Osteoblast (primary cell): ENCODE measurements around the gene ACAD8. TPM values are rescaled to one million over a fixed set of nuclear protein-coding genes. Genes with fewer than 3 reads are reported as not detected.

Experiments used
- DNase-seq: peaks from one replicate; pipeline ENCODE4 v3.0.0; 2011; ENCODE audit warnings: low spot score, mixed read lengths; ENCODE audit not compliant: insufficient read length; ENCODE audit errors: missing footprints
- H2AFZ ChIP-seq: 2 replicates; pipeline ENCODE4 v1.6.0; 2011; ENCODE audit warnings: mild to moderate bottlenecking, low read length
- H3K27ac ChIP-seq: 2 replicates; pipeline ENCODE4 v1.5.1; 2011; ENCODE audit warnings: mild to moderate bottlenecking, low read depth, low read length, moderate library complexity
- H3K27me3 ChIP-seq: 2 replicates; pipeline ENCODE4 v1.6.0; 2012; ENCODE audit warnings: mild to moderate bottlenecking, control low read depth, inconsistent platforms, low read length, moderate library complexity; ENCODE audit not compliant: insufficient read depth
- H3K36me3 ChIP-seq: 2 replicates; pipeline ENCODE4 v1.5.1; 2011; ENCODE audit warnings: mild to moderate bottlenecking, low read length, control low read depth, moderate library complexity; ENCODE audit not compliant: insufficient read depth
- H3K4me1 ChIP-seq: 2 replicates; pipeline ENCODE4 v1.5.1; 2011; ENCODE audit warnings: mild to moderate bottlenecking, low read length, control low read depth, moderate library complexity; ENCODE audit not compliant: insufficient read depth
- H3K4me2 ChIP-seq: 2 replicates; pipeline ENCODE4 v1.6.0; 2011; ENCODE audit warnings: mild to moderate bottlenecking, low read length; ENCODE audit not compliant: insufficient read depth
- H3K4me3 ChIP-seq: fragments of 200-600 bp; sonication (generic); 3 replicates; pipeline ENCODE4 v1.5.1; 2012; ENCODE audit warnings: mild to moderate bottlenecking, low read length, inconsistent platforms; ENCODE audit not compliant: insufficient read depth
- H3K79me2 ChIP-seq: 2 replicates; pipeline ENCODE4 v1.6.0; 2012; ENCODE audit warnings: mild to moderate bottlenecking, low read length, control low read depth, inconsistent platforms; ENCODE audit not compliant: insufficient read depth
- H3K9me3 ChIP-seq: 2 replicates; pipeline ENCODE4 v1.5.1; 2011; ENCODE audit warnings: low read depth, low read length, control low read depth
- H4K20me1 ChIP-seq: 2 replicates; pipeline ENCODE4 v1.6.0; 2012; ENCODE audit warnings: mild to moderate bottlenecking, low read length, control low read depth; ENCODE audit not compliant: insufficient read depth
- total RNA-seq: library from RNA; depleted of rRNA; stranded (reverse); fragments of >200 nt; gene quantifications from 2 replicates; pipeline ENCODE4 v1.2.3, GENCODE V29; 2012
- TF ChIP-seq, protein P1 (sequence below): IDR thresholded peaks from 2 replicates; pipeline ENCODE4 v1.5.1; 2011; ENCODE audit warnings: mild to moderate bottlenecking, low read depth, low read length, moderate library complexity; ENCODE audit errors: extremely low read depth

The ACAD8 gene
- total RNA-seq, 1 donor: 17.7 TPM

DNA sequence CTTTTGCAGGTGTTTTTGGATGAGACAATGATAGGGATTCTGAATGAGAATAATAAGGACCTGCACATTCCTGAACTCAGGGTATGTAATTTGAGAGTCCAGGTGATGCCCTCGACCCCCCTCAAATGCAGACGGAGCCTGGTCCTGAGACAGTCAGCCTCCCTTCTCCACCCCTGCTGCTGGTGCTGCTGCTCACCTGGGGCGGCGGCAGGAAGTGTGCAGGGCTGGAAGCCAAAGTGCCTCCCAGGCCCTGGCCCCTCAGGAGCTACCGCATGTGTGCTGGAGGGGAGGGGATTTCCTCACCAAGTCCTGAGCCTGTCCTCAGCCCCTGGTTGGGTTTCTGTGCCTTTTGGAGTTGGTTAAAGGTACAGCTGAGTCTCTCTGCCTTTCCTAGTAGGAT is 59.4 kb downstream of the ACAD8 start:
- Histone ChIP-seq H3K27me3 (no peaks in the 10 kb centered on the region), H3K36me3 (no peaks in the 10 kb centered on the region), H3K4me3 (no peak overlapping the region), H3K79me2 (no peaks in the 10 kb centered on the region), H3K4me1 (no peaks in the 10 kb centered on the region), H3K4me2 (no peak overlapping the region), H2AFZ (no peak overlapping the region), H4K20me1 (no peaks in the 10 kb centered on the region), H3K9me3 (peaks cover 3% of the 10 kb centered on the region), H3K27ac (no peak overlapping the region)
- no peak for DNase-seq
- TF ChIP-seq, protein P1, sequence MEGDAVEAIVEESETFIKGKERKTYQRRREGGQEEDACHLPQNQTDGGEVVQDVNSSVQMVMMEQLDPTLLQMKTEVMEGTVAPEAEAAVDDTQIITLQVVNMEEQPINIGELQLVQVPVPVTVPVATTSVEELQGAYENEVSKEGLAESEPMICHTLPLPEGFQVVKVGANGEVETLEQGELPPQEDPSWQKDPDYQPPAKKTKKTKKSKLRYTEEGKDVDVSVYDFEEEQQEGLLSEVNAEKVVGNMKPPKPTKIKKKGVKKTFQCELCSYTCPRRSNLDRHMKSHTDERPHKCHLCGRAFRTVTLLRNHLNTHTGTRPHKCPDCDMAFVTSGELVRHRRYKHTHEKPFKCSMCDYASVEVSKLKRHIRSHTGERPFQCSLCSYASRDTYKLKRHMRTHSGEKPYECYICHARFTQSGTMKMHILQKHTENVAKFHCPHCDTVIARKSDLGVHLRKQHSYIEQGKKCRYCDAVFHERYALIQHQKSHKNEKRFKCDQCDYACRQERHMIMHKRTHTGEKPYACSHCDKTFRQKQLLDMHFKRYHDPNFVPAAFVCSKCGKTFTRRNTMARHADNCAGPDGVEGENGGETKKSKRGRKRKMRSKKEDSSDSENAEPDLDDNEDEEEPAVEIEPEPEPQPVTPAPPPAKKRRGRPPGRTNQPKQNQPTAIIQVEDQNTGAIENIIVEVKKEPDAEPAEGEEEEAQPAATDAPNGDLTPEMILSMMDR: no peak

DNA sequence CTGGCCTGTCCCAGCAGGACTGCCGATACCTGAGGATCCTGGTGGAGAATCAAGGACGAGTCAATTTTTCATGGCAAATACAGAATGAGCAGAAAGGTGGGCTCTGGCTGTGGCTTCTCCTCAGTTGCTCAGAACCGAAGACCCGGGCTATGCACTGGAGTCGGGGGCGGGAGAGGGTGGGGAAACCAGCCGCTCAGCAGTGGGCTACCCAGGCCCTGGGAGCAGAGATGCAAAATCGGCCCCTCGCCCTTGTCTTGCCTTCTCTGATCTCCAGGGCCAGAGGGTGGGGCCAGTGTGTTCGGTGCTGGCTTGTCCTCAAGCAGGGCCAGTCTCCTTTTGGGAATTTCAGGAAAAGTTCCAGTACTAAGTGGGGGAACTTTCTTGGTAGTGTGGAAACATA is 60.0 kb downstream of the ACAD8 start:
- Histone ChIP-seq H3K79me2 (no peaks in the 10 kb centered on the region), H3K9me3 (peaks cover 3% of the 10 kb centered on the region), H3K4me1 (no peaks in the 10 kb centered on the region), H3K27me3 (no peaks in the 10 kb centered on the region), H2AFZ (no peak overlapping the region), H4K20me1 (no peaks in the 10 kb centered on the region), H3K4me2 (no peak overlapping the region), H3K36me3 (no peaks in the 10 kb centered on the region), H3K4me3 (no peak overlapping the region), H3K27ac (no peak overlapping the region)
- TF ChIP-seq, protein P1: no peak
- no peak for DNase-seq

DNA sequence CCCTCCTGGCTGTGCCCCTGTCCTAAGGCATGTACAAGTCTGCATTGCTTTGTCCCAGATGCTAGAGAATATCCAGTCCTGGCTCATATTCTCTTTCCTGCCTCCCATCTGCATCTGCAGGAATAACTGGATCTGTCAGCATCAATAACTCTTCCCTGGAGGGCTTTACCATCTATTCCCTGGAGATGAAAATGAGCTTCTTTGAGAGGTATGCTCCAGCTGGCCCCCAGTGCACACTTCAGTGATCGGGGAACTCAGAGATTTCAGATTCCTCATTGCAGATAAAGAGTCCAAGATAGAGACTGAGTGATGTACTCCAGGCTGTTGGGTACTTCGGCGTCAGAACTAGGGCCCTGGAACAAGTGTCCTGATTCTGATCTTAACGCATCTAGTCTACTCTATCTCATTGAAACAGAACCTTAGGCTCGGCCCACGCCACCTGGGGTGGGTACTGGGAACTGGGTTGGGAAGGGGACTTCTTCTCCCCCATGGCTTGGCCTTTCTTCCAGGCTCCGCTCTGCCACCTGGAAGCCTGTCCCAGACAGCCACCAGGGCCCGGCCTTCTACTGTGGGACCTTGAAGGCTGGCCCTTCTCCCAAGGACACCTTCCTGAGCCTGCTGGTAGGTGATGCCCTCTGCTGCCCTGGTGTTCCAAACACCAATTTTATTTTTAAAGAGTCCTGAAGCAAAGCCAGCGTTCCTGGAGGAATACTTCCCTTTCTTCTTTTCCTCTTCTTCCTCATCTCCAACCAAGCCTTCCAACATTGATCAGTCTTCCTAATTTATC is 60.6 kb downstream of the ACAD8 start:
- no peak overlapping the region for H2AFZ ChIP-seq
- H4K20me1 ChIP-seq: no peaks in the 10 kb centered on the region
- peaks cover 3% of the 10 kb centered on the region for H3K9me3 ChIP-seq
- H3K4me1 ChIP-seq: no peaks in the 10 kb centered on the region
- no peak overlapping the region for H3K27ac ChIP-seq
- H3K79me2 ChIP-seq: no peaks in the 10 kb centered on the region
- DNase-seq: peak; percentile 30
- no peak overlapping the region for H3K4me2 ChIP-seq
- no peaks in the 10 kb centered on the region for H3K36me3 ChIP-seq
- H3K27me3 ChIP-seq: no peaks in the 10 kb centered on the region
- TF ChIP-seq, protein P1: no peak
- H3K4me3 ChIP-seq: no peak overlapping the region

Other genes starting within 250 kb of the ACAD8 start
- gene JAM3, start 184.5 kb upstream of the ACAD8 start, total RNA-seq: 56.3 and 57.5 TPM in 2 replicates
- gene NCAPD3, start 29.6 kb upstream of the ACAD8 start, total RNA-seq: 9.4 and 12.7 TPM in 2 replicates
- 51.3 and 54.3 TPM in 2 replicates for gene VPS26B, start 28.9 kb upstream of the ACAD8 start, total RNA-seq
- 36.2 and 42.0 TPM in 2 replicates for gene THYN1, start 216 bp upstream of the ACAD8 start, total RNA-seq
- not detected in 2 replicates for gene GLB1L3, start 22.8 kb downstream of the ACAD8 start, total RNA-seq
- gene GLB1L2, start 78.4 kb downstream of the ACAD8 start, total RNA-seq: 0.29 and 0.36 TPM in 2 replicates
- gene B3GAT1, start 158.7 kb downstream of the ACAD8 start, total RNA-seq: not detected in 2 replicates